ENCODE data around the gene LRRC4.

The LRRC4 gene, protein sequence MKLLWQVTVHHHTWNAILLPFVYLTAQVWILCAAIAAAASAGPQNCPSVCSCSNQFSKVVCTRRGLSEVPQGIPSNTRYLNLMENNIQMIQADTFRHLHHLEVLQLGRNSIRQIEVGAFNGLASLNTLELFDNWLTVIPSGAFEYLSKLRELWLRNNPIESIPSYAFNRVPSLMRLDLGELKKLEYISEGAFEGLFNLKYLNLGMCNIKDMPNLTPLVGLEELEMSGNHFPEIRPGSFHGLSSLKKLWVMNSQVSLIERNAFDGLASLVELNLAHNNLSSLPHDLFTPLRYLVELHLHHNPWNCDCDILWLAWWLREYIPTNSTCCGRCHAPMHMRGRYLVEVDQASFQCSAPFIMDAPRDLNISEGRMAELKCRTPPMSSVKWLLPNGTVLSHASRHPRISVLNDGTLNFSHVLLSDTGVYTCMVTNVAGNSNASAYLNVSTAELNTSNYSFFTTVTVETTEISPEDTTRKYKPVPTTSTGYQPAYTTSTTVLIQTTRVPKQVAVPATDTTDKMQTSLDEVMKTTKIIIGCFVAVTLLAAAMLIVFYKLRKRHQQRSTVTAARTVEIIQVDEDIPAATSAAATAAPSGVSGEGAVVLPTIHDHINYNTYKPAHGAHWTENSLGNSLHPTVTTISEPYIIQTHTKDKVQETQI

DNA sequence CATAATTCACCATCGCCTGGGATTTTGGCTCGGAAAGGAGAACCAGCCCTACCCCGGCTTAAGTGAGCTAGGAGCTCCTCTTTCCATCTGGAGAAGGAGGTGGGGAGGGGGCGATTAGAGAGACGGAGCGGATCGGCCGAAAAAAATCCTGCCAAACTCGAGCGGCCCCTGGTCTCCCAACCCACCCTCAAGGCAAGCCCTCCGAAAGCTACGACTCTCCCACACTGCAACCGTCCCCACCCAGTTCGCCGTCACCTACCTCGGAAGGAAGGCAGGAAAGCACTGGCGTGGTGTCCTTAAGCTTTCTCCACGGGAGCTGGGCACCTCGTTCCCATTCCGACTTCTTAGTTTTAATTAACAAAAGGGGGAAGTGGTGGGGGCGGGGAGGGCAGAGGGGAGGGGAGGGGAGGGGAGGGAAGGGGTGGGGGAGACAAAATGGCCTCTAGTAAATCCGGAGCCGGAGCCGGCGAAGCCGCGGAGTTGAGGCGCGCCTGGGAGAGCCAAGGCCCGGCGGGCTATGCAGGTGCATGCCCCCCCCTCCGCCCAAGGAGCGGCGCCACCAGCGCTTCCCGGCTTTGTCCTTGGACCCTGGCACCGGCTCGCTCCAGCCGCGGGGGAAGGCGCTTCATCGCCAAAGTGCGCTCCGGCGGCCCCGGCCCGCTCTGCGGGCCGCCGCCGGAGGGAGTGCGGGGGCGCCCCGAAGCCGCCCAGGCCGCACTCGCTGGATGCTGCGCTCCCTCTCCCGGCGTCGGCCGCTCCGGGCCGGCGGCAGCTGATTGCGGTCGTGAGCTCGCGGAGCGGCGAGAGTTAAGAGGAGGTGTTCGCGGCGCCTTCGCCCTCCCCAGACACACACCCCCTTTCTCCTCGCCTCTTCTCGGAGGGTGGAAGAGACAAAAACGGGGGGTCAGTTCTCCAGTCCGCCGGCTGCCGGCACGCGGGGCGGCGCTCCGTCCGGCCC is at the start of gene LRRC4:
Gene LRRC4 (minus strand): TSS at position 784 of the 958 bp plus-strand sequence. CDS start 797 bp downstream, outside the sequence.
- CTCF ChIA-PET: interaction anchor here (0.9 to 1.8 kb wide), 7 partner anchors 13 to 326 kb away, joined by 3 to 5 read pairs (median 3); no protein-coding TSS in a partner anchor
- peak; percentile 69 for DNase-seq (ENCODE audit: extremely low spot score)
- TF ChIP-seq, protein P1, sequence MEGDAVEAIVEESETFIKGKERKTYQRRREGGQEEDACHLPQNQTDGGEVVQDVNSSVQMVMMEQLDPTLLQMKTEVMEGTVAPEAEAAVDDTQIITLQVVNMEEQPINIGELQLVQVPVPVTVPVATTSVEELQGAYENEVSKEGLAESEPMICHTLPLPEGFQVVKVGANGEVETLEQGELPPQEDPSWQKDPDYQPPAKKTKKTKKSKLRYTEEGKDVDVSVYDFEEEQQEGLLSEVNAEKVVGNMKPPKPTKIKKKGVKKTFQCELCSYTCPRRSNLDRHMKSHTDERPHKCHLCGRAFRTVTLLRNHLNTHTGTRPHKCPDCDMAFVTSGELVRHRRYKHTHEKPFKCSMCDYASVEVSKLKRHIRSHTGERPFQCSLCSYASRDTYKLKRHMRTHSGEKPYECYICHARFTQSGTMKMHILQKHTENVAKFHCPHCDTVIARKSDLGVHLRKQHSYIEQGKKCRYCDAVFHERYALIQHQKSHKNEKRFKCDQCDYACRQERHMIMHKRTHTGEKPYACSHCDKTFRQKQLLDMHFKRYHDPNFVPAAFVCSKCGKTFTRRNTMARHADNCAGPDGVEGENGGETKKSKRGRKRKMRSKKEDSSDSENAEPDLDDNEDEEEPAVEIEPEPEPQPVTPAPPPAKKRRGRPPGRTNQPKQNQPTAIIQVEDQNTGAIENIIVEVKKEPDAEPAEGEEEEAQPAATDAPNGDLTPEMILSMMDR (IDR thresholded peaks at IDR 0.05; ENCODE audit: control extremely low read depth, extremely low read depth, low read depth, missing control alignments): no peak
- POLR2A ChIA-PET: no interaction called here

DNA sequence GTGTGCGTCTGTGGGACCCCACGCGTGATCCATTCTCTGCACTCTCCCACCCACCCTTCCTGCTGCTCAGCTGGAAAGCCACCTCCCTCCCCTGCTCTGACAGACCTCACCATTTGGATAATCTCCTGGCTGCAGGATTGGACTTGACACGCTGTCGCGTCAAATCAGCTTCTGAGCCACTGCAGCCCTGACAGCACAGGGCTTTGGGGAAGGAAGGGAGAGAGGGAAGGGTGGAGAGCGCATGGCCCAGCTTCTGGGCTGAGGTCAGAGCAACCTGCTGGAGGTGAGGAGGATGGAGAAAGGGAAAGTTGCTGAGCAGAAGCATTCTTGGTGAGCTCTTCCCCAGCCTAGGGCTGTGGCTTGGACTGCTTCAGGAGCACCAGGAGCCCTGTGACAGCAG is 48.9 kb upstream of the LRRC4 start:
- DNase-seq (ENCODE audit: extremely low spot score): no peak
- POLR2A ChIA-PET: no interaction called here
- CTCF ChIA-PET: no interaction called here
- TF ChIP-seq, protein P1 (IDR thresholded peaks at IDR 0.05; ENCODE audit: control extremely low read depth, extremely low read depth, low read depth, missing control alignments): no peak

DNA sequence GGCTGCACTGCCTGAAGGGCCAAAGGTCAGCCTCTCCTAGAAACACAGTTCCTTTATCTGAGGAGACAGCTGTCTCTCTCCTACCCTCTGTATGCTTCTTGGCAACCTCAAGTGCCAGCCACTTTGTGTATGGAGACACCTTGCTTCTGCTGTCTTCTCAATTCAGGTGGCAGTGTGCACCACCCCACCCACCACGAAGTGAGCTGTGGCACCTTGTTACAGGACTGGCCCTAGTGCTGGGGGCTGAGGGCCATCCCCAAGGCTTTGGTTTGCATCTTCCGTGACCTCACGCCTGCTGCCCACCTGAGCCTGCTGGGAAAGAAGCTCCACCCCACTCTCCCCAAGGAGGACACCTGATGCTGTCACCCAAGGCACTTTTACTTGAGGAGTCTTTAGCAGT is 47.1 kb upstream of the LRRC4 start:
- POLR2A ChIA-PET: no interaction called here
- TF ChIP-seq, protein P1 (IDR thresholded peaks at IDR 0.05; ENCODE audit: control extremely low read depth, extremely low read depth, low read depth, missing control alignments): no peak
- CTCF ChIA-PET: interaction anchor here (0.9 to 1.4 kb wide), 4 partner anchors 9 to 131 kb away, joined by 3 to 7 read pairs (median 4); no protein-coding TSS in a partner anchor
- no peak for DNase-seq (ENCODE audit: extremely low spot score)

DNA sequence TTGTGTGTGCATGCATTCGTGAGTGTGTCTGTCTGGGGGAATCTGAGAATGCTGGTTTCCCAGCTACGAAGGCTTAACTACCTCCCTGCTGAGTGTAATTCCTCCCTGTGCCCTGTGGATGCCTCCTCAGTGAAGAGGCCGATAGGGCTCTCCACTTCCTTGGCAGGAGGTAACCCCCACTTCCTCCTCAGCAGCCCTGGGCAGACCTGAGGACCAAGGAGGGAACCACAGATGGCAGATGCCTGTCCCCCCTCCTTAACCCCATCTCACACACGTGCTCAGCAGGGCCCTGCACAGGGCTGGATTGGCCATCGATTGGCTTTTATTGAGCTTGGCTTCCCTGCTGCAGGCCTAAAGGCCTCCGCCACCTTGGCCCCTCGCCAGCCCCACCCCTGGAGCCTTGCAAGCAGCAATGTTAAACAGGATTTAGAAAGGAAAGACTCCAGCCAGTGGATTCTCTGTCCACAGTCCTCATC is 45.6 kb upstream of the LRRC4 start:
- TF ChIP-seq, protein P1 (IDR thresholded peaks at IDR 0.05; ENCODE audit: control extremely low read depth, extremely low read depth, low read depth, missing control alignments): no peak
- ChIA-PET CTCF (interaction anchor here (1.1 to 1.4 kb wide), 2 partner anchors 9 to 19 kb away, joined by 3 read pairs; no protein-coding TSS in a partner anchor), POLR2A (no interaction called here)
- DNase-seq (ENCODE audit: extremely low spot score): no peak

DNA sequence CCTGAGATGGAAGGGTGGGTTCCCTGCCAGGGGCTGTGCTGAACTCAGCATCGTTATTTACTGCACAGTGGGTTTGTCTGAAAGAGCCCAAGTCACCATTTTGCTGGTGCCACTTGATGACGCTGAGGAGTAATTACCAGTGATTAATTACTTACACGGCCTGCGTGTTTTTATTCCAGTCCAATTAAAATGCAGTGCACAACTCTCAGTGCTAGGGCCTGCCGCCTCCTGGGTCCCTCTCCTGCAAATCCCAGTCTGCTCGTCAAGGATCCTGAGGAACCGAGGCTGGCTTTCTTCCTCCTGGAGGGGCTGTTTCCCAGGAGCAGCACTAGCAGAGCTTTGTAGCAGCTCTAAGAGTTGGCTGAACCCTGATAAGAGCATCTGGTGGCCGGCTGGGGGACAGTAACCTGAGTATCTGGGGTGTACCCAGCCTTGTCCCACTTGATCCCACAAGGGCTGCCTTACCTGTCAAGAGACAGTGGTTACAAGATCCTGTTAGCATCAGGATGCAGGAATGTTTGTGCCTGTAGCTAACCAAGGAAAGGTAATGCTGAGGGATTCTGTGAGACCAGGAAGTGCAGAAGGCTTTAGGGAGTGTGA is 45.1 kb upstream of the LRRC4 start:
- TF ChIP-seq, protein P1 (IDR thresholded peaks at IDR 0.05; ENCODE audit: control extremely low read depth, extremely low read depth, low read depth, missing control alignments): no peak
- ChIA-PET CTCF (interaction anchor here (1.1 to 1.4 kb wide), 4 partner anchors 9 to 25 kb away, joined by 3 to 4 read pairs (median 3); no protein-coding TSS in a partner anchor), POLR2A (no interaction called here)
- DNase-seq (ENCODE audit: extremely low spot score): no peak

Data from GM10248 (cell line).